Fibroblast of lung (primary cell): ENCODE results near the gene POLR2M. TPM values are rescaled to one million over a fixed set of nuclear protein-coding genes. Genes with fewer than 3 reads are reported as not detected.

Experiments used
- DNase-seq, 2 donors: peaks; one replicate each; pipeline versions ENCODE4 v3.0.0 to v3.0.0-alpha.2; 2010; ENCODE audit warnings: low read depth in 2 of 2
- H2AFZ ChIP-seq: 2 replicates; pipeline ENCODE4 v1.5.1; 2012; ENCODE audit warnings: low read length, control low read depth, inconsistent platforms
- H3K27ac ChIP-seq: 2 replicates; pipeline ENCODE4 v1.5.1; 2011; ENCODE audit warnings: low read length, control low read depth; ENCODE audit not compliant: insufficient read depth
- H3K27me3 ChIP-seq: 2 replicates; pipeline ENCODE4 v1.5.1; 2011; ENCODE audit warnings: mild to moderate bottlenecking, low read length; ENCODE audit not compliant: control insufficient read depth, insufficient read depth
- H3K36me3 ChIP-seq: 2 replicates; pipeline ENCODE4 v1.5.1; 2011; ENCODE audit warnings: low read length; ENCODE audit not compliant: control insufficient read depth, insufficient read depth
- H3K4me1 ChIP-seq: 2 replicates; pipeline ENCODE4 v1.5.1; 2011; ENCODE audit warnings: low read length; ENCODE audit not compliant: control insufficient read depth, insufficient read depth; ENCODE audit errors: extremely low read depth
- H3K4me2 ChIP-seq: 2 replicates; pipeline ENCODE4 v1.5.1; 2011; ENCODE audit warnings: low read length, control low read depth; ENCODE audit not compliant: insufficient read depth; ENCODE audit errors: extremely low read depth
- H3K4me3 ChIP-seq, 4 experiments: fragments of 200-600 bp in 1 of 4; sonication (generic) in 1 of 4; replicated peaks in 1 of 4; 2 replicates each; pipeline ENCODE4 v1.5.1; 2011 to 2016; ENCODE audit warnings: low read length in 4 of 4, low read depth in 3 of 4, mild to moderate bottlenecking in 3 of 4, control low read depth in 2 of 4, inconsistent platforms in 1 of 4, mixed read lengths in 1 of 4; ENCODE audit not compliant: insufficient read depth in 1 of 4; ENCODE audit errors: control extremely low read depth in 1 of 4
- H3K79me2 ChIP-seq: 2 replicates; pipeline ENCODE4 v1.5.1; 2012; ENCODE audit warnings: mild to moderate bottlenecking, low read length, inconsistent platforms; ENCODE audit not compliant: control insufficient read depth, insufficient read depth
- H3K9ac ChIP-seq: 2 replicates; pipeline ENCODE4 v1.5.1; 2011; ENCODE audit warnings: mild to moderate bottlenecking, low read length, control low read depth; ENCODE audit not compliant: insufficient read depth
- H3K9me3 ChIP-seq: 2 replicates; pipeline ENCODE4 v1.5.1; 2012; ENCODE audit warnings: low read depth, low read length; ENCODE audit not compliant: control insufficient read depth, insufficient read depth
- H4K20me1 ChIP-seq: 2 replicates; pipeline ENCODE4 v1.5.1; 2011; ENCODE audit warnings: low read length; ENCODE audit not compliant: control insufficient read depth, insufficient read depth; ENCODE audit errors: extremely low read depth
- CTCF ChIP-seq, 2 donors: IDR thresholded peaks in 1 of 2; conservative IDR thresholded peaks in 1 of 2; 1 replicate in 1 of 2; 2 replicates in 1 of 2; pipeline ENCODE4 v1.5.1; 2011 to 2012; ENCODE audit warnings: low read length in 2 of 2, control low read depth in 1 of 2, inconsistent platforms in 1 of 2, low read depth in 1 of 2, mild to moderate bottlenecking in 1 of 2
- EZH2 ChIP-seq: IDR thresholded peaks from 2 replicates; pipeline ENCODE4 v1.5.1; 2012; ENCODE audit warnings: low read length, control low read depth, mild to moderate bottlenecking; ENCODE audit errors: missing control alignments
- polyA plus RNA-seq, 2 donors: library from polyadenylated mRNA; depleted of rRNA in 1 of 2; stranded (reverse) in 1 of 2; unstranded in 1 of 2; fragments of >200 nt; gene quantifications; 2 replicates each; pipeline ENCODE4 v1.2.1, GENCODE V29; 2011 to 2012; ENCODE audit warnings: missing spikeins in 1 of 2
- total RNA-seq: library from RNA; depleted of rRNA; stranded (reverse); fragments of >200 nt; gene quantifications from 2 replicates; pipeline ENCODE4 v1.2.1, GENCODE V29; 2014

The POLR2M gene
- total and polyA plus RNA-seq, 2 donors (not counting 1 experiment from before 2014, with no cell fraction given): 70.8 to 287 TPM

GRCh38 chr15:57697588-57697987, 8.9 kb upstream of the POLR2M start:
- H2AFZ ChIP-seq: no peak overlapping the region
- H3K4me1 ChIP-seq: no peaks in the 10 kb centered on the region
- DNase-seq: peak; percentile 10 to 70
- no peaks in the 10 kb centered on the region for H3K27me3 ChIP-seq
- no peaks in the 10 kb centered on the region for H3K79me2 ChIP-seq
- H3K36me3 ChIP-seq: no peaks in the 10 kb centered on the region
- H3K9me3 ChIP-seq: no peaks in the 10 kb centered on the region
- TF ChIP-seq EZH2 (no peak), CTCF (conservative IDR thresholded peaks at IDR 0.05 in 1 of 2, IDR thresholded peaks at IDR 0.05 in 1 of 2; ENCODE audit: low read depth in 1 of 2, low read length in 2 of 2) (no peak)
- no peak overlapping the region for H3K9ac ChIP-seq
- no peak overlapping the region for H3K4me3 ChIP-seq
- no peak overlapping the region for H3K27ac ChIP-seq
- no peaks in the 10 kb centered on the region for H4K20me1 ChIP-seq
- H3K4me2 ChIP-seq: no peak overlapping the region

- Histone ChIP-seq H3K27me3 (no peaks in the 10 kb centered on the region), H3K4me3 (no peak overlapping the region), H3K27ac (no peak overlapping the region), H2AFZ (no peak overlapping the region), H3K4me2 (no peak overlapping the region), H3K36me3 (no peaks in the 10 kb centered on the region), H3K9me3 (no peaks in the 10 kb centered on the region), H4K20me1 (no peaks in the 10 kb centered on the region), H3K4me1 (no peaks in the 10 kb centered on the region), H3K79me2 (no peaks in the 10 kb centered on the region), H3K9ac (no peak overlapping the region)
- TF ChIP-seq CTCF (conservative IDR thresholded peaks at IDR 0.05 in 1 of 2, IDR thresholded peaks at IDR 0.05 in 1 of 2; ENCODE audit: low read depth in 1 of 2, low read length in 2 of 2) (no peak), EZH2 (no peak)
- DNase-seq: no peak
These were observed 8.3 kb upstream of the POLR2M start for GRCh38 chr15:57698243-57698642.

- Histone ChIP-seq H3K79me2 (no peaks in the 10 kb centered on the region), H3K27ac (no peak overlapping the region), H3K36me3 (no peaks in the 10 kb centered on the region), H3K9ac (no peak overlapping the region), H3K4me3 (no peak overlapping the region), H3K9me3 (no peaks in the 10 kb centered on the region), H4K20me1 (no peaks in the 10 kb centered on the region), H2AFZ (no peak overlapping the region), H3K27me3 (no peaks in the 10 kb centered on the region), H3K4me2 (no peak overlapping the region), H3K4me1 (no peaks in the 10 kb centered on the region)
- TF ChIP-seq CTCF (conservative IDR thresholded peaks at IDR 0.05 in 1 of 2, IDR thresholded peaks at IDR 0.05 in 1 of 2; ENCODE audit: low read depth in 1 of 2, low read length in 2 of 2) (no peak), EZH2 (no peak)
- DNase-seq: no peak
These were observed 7.5 kb upstream of the POLR2M start for GRCh38 chr15:57698991-57699390.
